Prostate gland (tissue), 2 donors: ENCODE measurements around the gene PAQR8.

Experiments
- POLR2AphosphoS5 ChIP-seq: sonication (generic); formaldehyde crosslinking; IDR thresholded peaks from one replicate; pipeline ENCODE4 v1.6.1; 2017; ENCODE audit warnings: antibody characterized with exemption
- TF ChIP-seq, protein P1 (sequence below), 4 experiments: fragments of 200-600 bp in 2 of 4; fragments of 450-650 bp in 2 of 4; sonication (generic) in 2 of 4; IDR thresholded peaks; 1 replicate in 3 of 4; 2 replicates in 1 of 4; pipeline ENCODE4 v1.5.1; 2016 to 2019; ENCODE audit warnings: antibody characterized with exemption in 4 of 4, mild to moderate bottlenecking in 2 of 4, moderate library complexity in 2 of 4

DNA sequence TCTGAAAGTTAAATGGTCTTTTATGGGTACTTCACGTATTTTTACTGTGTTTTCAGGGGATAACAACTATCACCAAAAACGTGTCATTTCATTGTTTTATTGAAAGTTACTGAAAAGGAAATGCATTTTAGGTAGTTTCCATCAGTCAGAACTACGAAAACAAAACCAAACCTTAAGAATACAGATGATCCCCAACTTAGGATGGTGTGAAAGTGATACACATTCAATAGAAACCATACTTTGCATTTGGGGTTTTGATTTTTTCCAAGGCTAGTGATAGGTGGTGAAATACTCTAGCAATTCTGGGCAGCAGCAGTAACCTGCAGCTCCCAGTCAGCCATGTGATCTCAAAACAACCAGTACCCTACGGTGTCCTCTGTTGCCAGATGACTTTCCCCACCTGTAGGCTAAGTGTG, 32.3 kb downstream of the PAQR8 start:
- TF ChIP-seq, protein P1, sequence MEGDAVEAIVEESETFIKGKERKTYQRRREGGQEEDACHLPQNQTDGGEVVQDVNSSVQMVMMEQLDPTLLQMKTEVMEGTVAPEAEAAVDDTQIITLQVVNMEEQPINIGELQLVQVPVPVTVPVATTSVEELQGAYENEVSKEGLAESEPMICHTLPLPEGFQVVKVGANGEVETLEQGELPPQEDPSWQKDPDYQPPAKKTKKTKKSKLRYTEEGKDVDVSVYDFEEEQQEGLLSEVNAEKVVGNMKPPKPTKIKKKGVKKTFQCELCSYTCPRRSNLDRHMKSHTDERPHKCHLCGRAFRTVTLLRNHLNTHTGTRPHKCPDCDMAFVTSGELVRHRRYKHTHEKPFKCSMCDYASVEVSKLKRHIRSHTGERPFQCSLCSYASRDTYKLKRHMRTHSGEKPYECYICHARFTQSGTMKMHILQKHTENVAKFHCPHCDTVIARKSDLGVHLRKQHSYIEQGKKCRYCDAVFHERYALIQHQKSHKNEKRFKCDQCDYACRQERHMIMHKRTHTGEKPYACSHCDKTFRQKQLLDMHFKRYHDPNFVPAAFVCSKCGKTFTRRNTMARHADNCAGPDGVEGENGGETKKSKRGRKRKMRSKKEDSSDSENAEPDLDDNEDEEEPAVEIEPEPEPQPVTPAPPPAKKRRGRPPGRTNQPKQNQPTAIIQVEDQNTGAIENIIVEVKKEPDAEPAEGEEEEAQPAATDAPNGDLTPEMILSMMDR (IDR thresholded peaks at IDR 0.05) = no peak
- no peak for TF ChIP-seq POLR2AphosphoS5
